HK-2 (cell line): ENCODE results near the gene DHODH.
"Not testable (repeated sequence)": the region's sequence is repeated elsewhere in the genome, so short reads cannot be mapped to it uniquely, and the experiment has no call there.

Source experiments
- DNase-seq: peaks from one replicate; pipeline ENCODE4 v3.0.0-alpha.2; 2018; ENCODE audit not compliant: unreplicated experiment

The DHODH gene

DNA sequence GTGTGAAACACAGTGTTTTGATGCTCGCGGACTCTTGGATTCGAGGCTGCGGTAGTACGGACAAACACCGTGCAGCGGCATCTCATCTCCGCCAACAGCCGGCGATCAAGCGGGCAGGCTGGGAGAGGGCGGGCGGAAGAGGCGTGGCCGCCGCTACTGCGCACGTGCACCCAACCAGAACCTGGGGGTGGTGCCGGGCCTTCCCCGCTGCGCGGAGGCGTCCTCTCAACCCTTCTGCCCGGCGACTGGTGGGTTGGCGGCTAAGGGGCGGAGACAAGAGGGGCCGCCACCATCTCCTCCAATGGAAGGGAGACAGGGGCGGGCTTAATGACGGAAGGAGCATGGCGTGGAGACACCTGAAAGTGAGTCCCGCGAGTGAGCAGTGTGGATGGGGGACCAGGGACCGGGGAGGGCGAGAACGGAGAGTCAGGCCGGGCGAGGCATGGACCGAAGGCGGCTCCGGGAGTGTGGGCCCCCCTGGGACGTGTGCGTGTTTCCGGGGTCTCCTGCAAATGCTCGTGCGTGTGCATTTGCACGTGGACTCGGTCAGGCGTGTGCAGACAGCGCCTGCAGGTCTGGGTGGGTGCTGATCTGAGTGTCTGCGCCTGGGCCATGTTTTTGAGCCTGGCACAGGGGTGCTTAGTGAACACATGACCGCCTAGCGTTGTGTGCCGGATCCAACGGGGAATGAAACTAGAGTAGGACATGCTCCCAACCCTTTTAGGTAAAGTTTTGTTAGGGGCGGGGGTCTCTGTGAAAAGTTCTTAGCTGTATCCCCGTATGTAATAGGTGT lies at the start of gene DHODH:
DHODH (plus strand) TSS at position 321 of the 793 bp plus-strand sequence; CDS start at position 342, 21 bp downstream.
- DNase-seq, result peak; percentile 98

DNA sequence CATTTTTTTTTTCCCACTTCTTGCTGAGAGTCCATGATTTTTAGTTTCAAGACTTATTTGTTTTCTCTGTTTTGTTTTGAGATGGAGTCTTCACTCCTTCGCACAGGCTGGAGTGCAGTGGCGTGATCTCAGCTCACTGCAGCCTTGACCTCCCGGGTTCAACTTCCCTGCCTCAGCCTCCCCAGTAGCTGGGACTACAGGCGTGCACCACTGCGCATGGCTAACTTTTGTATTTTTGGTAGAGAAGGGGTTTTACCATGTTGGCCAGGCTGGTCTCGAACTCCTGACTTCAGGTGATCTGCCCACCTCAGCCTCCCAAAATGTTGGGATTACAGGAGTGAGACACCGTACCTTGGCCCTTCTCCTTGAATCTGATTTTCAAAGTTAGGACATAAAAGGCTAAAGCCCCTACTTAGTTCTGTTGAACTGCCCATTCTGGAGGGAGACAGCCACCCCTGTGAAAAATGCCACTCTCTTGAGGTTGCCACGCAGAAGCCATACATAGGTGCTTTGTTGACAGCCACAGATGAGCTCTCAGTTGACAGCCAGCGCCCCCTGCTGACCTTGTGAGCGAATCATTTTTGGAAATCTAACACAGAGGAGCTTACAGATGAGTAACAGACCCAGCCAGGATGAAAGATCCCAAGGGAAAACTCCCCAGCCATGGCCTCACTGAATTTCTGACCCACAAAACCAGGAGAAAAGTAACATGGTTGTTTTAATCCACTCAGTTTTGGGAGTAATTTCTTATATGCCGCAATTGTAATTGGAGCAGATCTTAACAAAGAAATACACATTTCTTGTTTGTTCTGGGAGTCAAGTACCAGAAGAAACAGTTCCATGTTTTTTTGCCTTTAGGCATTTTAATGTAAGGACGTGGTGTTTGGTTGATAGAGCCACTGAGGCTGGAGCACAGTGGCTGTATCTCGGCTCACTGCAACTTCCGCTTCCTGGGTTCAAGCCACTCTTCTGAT lies 47.2 kb upstream of the DHODH start:
- peak; percentile 85 for DNase-seq

DNA sequence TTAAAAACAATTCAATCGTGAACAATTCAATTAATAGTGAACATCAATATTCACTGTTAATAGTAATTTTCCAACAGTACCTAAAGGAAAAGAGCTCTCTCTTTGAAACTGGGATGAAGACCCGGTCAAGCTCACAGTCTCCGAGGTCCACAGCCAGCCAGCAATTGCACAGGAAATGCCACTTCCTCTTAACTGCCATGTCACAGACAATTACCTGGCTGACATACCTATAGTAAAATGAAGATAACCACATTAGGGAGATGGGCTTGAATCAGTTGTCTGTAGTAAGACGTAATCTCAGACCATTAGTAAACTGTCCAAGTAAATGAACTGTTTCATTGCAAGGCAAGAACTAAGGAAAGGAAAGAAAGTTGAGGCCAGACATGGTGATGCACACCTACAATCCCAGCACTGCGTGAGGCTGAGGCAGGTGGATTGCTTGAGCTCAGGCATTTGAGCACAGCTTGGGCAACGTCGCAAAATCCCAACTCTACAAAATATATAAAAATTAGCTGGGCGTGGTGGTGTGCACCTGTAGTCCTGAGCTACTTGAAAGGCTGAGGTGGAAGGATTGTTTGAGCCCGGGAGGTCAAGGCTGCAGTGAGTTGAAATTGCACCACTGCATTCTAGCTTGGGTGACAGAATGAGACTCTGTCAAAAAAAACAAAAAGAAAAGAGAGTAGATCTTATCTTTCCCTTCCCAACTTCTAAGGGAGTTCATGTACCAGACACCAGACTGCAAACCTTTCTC lies 45.2 kb upstream of the DHODH start:
- DNase-seq, result no peak

DNA sequence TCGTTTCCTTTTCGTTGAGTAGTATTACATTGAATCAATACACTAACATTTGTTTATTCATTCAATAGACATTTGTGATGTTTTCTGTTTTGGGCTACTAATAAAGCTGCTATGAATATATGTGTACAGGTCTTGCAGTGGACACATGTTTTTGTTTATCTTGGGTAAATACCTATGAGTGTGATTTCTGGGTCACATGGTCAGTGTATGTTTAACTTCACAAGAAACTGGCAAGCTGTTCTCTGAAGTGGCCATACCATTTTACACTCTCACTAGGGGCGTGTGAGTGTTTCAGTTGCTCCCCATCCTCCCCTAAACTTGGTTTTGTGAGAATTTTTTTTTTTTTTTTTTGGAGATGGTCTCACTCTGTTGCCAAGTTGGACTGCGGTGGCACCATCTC lies 43.3 kb upstream of the DHODH start:
- DNase-seq, result no peak

DNA sequence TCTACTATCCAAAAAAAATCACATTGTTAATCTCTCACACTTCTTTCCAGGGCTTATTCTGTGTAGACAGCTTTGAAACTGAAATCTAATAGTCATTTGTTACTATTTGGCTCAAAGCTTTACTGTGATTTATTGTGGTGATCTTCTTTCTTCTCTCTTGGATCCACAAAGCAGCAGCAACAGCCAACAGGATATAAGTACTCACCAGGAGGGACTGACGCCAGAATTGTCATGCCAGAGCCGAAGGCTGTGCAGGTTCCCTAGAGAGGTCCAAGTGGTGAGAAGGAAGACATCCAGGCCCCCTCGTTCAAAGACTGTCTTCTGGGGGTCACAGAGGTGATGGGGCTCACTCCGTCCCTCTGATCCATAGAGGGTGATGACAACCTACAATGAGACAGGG lies 41.6 kb upstream of the DHODH start:
- no peak for DNase-seq

DNA sequence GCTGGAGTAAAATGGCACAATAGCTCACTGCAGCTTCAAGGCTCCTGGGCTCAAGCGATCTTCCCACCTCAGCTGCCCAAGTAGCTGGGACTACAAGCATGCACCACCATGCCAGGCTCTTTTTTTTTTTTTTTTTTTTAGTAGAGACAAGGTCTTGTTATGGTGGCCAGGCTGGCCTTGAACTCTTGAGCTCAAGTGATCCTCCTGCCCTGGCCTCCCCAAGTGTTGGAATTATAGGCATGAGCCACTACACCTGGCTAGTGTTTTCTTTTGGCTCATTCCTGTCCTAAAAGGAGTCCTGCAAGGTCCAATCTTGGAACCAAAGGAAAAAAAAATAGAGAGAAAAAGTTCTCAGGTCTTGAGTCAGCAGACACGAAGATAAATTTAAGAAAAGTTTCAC lies 39.2 kb upstream of the DHODH start:
- no peak for DNase-seq

DNA sequence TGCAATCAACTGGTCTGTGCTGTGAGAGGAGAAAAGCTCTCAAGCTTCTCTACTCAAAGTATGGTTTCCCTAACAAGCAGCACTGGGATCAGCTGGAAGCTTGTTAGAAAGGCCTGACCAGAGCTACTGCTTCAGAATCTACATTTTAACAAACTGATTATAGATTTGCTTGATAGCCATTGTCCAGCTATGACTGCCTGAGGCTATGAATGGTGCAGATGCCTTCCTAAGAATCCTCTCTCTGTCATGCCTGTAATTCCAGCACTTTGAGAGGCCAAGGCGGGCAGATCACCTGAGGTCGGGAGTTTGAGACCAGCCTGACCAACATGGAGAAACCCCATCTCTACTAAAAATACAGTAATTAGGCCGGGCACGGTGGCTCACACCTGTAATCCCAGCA lies 37.0 kb upstream of the DHODH start:
- DNase-seq, result no peak

DNA sequence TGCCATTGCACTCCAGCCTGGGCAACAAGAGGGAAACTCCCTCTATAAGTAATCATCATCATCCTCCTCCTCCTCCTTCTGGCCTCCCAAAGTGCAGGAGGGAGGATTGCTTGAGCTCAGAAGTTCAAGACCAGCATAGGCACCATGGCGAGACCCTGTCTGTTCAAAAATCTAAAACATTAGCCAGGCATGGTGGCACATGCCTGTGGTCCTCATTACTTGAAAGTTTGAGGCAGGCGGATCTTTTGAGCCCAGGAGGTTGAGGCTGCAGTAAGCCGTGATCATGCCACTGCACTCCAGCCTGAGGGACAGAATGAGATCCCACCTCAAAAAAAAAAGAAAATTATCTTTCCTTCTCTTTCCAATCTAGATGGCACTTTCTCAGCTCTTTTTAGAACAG lies 36.2 kb upstream of the DHODH start:
- DNase-seq, result no peak

DNA sequence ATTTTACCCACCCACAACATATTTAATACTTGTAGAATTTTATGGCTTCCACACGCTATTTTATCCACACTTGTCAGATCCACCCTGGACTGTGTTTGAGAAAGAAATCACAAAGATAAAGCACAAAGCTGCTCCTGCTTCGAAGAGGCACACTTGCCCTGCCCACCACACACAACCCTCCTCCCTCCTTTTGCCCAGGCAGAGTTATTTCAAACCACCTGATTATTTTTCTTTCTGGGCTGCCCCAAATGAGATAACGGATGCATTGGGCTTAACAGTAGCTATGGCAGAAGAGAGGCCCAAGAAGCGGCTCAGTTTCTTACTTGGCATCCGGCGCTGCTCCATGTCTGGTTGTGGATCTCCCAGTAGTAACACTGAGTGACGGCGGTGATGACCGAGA lies 35.5 kb upstream of the DHODH start:
- DNase-seq, result no peak

DNA sequence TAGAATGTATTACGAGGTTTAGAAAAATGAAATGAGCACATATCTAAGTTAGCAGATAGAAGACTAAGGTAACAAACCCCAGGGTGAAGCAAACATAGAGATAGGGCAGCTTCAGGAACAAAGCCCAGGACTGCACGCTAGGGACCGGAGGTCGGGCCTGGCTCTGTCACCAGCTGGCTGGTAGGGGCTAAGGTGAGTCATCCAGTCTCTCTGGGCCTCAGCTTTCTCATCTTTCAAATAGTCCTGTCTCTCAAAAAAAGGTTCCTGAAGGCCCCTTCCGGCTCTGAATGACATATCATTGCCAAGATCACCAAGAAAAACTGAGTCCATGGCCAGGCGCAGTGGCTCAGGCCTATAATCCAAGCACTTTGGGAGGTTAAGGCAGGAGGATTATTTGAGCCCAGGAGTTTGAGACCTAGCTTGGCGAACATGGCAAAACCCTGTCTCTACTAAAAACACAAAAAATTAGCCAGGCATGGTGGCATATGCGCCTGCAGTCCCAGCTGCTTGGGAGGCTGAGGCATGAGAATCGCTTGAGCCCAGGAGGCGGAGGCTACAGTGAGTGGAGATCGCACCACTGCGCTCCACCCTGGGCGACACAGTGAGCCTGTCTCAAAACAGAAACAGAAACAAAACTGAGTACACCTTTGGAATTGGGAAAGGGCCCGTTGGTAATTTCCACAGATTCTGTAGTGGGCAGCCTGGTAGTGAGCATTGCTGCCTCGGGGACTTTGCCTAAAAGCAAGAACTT lies 34.3 kb upstream of the DHODH start:
- no peak for DNase-seq

DNA sequence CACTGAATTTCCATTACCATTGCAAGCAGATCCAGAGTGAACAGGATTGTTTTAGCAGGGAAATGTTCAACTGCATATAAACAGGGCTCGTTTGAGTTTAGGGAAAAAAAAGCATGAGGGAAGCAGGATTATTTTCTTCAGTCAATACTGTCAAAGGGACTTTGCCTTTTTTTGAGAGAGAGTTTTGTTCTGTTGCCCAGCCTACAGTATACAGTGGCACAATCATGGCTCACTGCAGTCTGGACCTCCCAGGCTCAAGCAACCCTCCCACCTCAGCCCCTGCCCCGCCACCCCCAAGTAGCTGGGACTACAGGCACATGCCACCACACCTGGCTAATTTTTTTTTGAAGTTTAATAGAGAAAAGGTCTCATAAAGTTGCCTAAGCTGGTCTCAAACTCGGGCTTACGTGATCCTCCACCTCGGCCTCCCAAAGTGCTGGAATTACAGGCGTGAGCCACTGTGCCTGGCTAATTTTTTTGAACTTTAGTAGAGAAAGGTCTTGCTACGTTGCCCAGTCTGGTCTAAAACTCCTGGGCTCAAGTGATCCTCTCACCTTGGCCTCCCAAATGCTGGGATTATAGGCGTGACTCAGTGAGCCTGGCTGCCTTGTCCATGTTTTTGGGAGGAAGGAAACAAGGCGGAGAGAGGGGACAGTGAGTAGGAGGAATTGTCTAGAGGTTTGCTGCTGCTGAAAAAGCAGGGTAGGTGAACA lies 23.1 kb upstream of the DHODH start:
- DNase-seq, result no peak

DNA sequence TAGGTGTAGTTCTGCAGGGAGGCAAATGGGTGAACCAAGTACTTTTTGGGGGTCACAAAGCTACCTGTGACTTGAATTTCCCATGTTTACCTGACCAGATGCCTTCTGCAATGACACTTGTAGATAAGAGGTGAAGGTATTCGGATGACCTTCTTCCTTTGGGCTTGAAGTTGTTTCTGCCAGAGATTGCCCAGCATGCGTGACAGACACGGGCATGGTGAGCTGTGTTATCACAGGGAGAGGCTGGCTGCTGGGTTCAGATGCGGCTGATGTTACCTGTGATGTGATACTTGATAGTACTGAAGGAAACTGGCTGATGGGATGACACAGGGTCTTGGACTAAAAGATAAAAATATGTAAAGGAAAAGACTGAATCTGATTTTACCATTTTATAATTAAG lies 22.4 kb upstream of the DHODH start:
- no peak for DNase-seq

DNA sequence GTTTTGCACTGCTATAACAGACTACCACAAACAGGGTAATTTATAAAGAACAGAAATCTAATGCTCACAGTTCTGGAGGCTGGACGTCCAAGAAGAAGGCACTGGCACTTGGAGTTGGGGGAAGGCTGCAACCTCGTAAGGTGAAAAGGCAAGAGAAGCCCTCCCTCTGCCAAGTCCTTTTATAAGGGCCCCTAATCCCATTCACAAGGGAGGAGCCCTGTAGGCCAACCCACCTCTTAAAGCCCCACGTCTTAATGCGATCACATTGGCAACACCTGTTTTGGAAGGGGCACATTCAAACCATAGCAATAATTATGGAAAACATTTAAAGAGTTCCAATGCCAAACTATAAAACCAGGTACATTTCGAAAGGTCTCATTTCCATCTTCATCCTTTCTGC lies 13.5 kb upstream of the DHODH start:
- no peak for DNase-seq

DNA sequence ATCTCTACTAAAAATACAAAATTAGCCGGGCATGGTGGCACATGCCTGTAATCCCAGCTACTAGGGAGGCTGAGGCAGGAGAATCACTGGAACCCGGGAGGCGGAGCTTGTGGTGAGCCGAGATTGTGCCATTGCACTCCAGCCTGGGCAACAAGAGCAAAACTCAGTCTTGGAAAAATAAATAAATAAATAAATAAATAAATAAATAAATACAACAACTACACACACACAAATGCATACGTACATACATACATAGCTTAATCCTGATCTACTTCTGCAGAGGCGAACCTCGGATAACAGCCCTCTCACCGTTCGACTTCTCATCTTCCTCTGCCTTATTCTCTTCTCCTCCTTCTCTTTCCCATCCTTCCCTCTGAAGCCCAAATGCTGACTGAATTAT lies 11.0 kb upstream of the DHODH start:
- not testable (repeated sequence) for DNase-seq

DNA sequence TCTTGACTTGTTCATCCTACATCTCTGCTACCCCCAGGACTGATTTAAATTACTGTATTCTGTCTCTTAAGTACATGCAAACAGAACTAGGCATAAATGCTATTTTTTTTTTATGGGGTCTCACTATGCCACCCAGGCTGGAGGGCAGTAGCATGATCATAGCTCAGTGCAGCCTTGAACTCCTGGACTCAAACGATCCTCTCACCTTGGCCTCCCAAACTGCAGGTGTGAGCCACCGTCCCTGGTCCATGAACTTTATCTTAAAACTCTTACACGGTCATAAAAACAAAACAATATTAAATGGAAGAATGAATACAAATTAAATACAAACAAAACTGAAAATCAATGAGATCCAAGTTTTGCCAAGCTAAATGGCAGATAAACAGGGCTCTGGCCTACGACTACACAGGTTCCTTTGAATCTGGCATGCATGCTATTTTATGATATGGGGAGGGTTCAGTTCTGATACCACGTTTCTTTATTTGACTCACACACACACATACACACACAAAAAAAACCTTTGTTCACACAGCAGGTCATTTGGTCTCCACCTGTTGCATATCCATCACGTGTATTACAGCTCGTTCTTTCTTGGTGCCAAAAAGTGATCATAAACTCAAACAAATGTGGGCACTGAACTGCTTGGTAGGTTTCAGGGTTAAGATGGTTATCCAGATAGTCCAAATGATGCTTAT lies 7.2 kb upstream of the DHODH start:
- no peak for DNase-seq

DNA sequence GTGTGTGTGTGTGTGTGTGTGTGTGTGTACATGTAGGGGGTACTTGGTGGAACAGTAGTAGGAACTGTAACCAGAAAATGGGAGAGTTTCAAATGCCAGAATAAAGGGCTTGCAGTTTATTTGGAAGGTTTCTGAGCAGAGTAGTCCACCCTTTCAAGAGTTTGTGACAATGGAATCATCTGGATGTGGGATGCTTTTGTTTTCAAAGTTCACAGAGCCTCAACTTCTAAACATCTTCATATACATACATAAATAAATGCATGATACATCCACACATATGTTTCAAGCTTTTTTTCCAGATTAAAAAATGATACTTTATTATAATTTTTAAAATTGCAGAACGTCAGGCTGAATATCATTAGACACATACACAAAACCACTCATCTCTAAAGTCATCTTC lies 5.9 kb upstream of the DHODH start:
- no peak for DNase-seq

DNA sequence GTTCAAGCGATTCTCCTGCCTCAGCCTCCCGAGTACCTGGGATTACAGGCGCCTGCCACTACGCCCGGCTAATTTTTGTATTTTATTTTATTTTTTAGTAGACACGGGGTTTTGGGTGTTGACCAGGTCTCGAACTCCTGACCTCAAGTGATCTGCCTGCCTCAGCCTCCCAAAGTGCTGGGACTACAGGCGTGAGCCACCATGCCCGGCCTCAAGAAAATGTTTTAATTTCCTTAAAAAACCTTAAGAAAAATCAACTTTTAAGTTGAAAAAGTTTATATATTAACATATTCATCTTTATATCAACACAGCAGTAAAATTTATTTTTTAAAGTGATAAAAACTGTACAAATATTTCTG lies 500 bp upstream of the DHODH start:
- DNase-seq, result not testable (repeated sequence)

DNA sequence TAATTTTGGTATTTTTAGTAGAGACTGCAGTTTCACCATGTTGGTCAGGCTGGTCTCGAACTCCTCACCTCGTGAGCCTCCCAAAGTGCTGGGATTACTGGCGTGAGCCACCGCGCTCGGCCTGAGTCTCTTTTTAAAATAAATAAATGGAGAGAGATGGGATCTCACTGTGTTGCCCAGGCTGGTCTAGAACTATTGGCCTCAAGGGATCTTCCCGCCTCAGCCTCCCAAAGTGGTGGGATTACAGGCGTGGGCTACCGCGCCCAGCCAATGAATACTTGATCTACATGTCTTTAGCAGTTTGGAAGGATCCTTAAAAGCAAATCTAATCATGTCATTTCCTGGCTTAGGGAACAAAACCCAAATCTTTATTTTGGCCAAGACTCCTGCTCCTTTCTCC lies 1.2 kb downstream of the DHODH start:
- no peak for DNase-seq

DNA sequence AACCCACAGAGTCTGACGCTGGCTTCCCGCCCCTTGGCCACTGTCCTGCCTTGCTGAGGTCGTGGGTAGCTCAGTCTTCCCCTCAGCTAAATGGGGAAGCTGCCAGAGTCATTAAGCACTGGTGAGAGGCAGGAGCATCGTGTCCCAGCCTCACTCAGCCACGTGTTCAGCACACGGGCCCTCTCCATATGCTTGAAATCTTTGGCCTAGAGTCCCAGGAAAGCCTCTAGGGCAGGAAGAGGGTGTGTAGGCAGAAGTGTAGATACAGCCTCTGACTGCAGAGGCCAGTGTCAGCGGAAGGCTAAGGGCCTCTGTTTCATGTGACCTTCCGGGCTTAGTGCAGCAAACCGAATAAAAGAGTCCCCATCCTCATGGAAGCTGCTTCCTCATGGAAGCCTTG lies 4.1 kb downstream of the DHODH start:
- DNase-seq, result no peak

DNA sequence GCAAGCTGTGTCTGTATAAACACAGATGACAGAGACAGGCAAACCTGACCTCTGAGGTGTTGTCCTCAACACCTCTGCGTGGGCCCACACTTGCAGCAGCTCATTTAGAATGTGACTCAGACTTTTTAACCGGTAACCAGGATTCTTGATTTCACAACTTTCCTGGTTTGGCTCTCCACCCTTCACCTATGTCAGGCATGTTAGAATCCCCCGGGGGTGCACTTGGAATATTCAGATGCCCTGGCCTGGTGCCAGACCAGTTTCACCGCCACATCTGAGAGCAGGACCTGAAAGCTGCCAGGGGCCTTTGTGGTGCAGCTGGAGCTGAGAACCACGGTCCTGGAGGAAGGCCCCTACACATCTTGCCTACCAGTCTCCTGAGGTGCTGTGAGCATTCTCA lies 4.8 kb downstream of the DHODH start:
- DNase-seq, result peak; percentile 46
